Measurements from ENCODE around the gene RABGAP1L. TPM values are rescaled to one million over a fixed set of nuclear protein-coding genes. Genes with fewer than 3 reads are reported as not detected.

Gene RABGAP1L
- total RNA-seq = 29.4 and 34.3 TPM in 2 replicates

GRCh38 chr1:174159252-174160108 is at the start of gene RABGAP1L:
Gene RABGAP1L (plus strand): TSS chr1:174159520.

GRCh38 chr1:174447866-174448530 is 288.7 kb downstream of the RABGAP1L start, which contains the start of gene GPR52:
Gene GPR52 (plus strand): TSS chr1:174447964. CDS start chr1:174448112, 148 bp downstream.

GRCh38 chr1:174999936-175000696 is 840.8 kb downstream of the RABGAP1L start, which contains the start of gene CACYBP:
Gene CACYBP (plus strand): TSS chr1:174999947. CDS start chr1:175000181, 234 bp downstream.

GRCh38 chr1:175023043-175023921 is 864.0 kb downstream of the RABGAP1L start, which contains the start of gene MRPS14:
Gene MRPS14 (minus strand): TSS chr1:175023425. CDS start chr1:175023408, 17 bp downstream.

Other genes with a start within 250 kb of the RABGAP1L start
- gene SERPINC1, start 242.2 kb upstream of the RABGAP1L start, total RNA-seq = 0.21 TPM in 1 of 2 replicates, not detected in the other
- gene RC3H1, start 137.2 kb upstream of the RABGAP1L start, total RNA-seq = 10.9 and 27.7 TPM in 2 replicates